HG02943 (cell line): ENCODE results near the gene RASSF9.
A peak's percentile ranks its signal among the peaks of the same experiment; 100 is the strongest.

Source experiments
- ATAC-seq: cut with Tn5 transposase; IDR thresholded peaks from one replicate; pipeline ENCODE4 v1.9.1; 2021; ENCODE audit warnings: mild to moderate bottlenecking, low read depth, moderate library complexity; ENCODE audit not compliant: unreplicated experiment

The RASSF9 gene

DNA sequence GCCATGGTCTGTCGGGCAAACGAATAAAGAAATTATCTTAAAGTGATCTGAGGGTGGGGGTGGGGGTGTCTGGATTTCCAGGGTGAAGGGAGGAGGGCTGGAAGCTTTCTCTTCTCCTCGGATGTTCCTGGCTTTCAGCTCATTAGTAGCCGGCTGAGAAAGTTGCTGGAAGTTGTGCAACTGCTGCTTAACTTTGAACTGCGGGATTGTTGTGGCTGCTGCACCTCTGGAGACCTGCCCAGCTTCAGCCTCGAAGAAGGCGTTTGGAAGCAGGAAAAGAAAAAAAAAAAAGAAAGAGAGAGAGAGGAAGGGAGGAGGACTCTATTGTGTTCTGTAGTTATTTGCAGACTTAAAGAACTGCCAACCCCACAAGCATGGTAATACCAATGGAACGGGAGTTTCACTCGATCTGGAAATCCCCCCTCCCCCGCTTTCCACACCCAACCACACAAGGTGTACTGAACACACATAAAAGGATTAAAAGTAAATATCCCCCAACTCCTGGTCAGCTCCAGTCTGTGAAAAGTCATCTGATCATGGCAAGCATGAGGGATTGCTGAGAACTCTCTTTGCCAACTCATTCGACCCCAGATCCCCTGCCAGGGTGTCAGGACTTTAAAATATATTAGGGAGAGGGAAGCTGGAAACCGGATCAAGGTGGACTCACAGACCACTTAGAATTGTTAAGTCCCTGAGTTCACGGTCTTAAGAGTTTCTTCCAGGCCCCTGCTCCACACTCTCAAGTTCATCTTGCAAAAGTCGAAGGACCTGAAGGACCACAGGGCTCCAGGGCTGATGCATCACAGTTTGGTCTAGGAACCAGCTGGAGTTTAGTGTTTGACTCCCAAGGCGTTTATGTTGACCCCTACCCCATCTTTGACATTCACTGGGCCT lies at the start of gene RASSF9:
Gene RASSF9 (minus strand): TSS at position 213 of the 894 bp plus-strand sequence. CDS start 208 bp downstream, at position 5.
- no peak for ATAC-seq

GRCh38 chr12:85883763-85884162 lies 47.6 kb upstream of the RASSF9 start:
- ATAC-seq, result no peak

GRCh38 chr12:85877459-85877858 lies 41.2 kb upstream of the RASSF9 start:
- ATAC-seq, result no peak

DNA sequence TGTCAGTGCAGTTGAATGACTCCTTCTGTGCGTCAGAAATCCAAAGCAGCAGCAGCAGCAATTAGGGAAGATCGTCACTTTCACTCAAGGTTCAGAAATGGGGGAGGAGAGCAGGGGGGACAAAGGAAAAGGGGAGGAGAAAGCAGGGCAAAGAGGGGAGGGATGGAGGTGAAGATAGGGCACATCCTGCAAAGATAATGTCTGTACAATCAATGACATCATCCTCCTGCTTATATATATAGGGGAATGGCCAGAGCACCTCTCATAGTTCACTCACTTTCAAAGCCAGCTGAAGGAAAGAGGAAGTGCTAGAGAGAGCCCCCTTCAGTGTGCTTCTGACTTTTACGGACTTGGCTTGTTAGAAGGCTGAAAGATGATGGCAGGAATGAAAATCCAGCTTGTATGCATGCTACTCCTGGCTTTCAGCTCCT lies 37.8 kb upstream of the RASSF9 start, which contains the start of gene NTS:
Gene NTS (plus strand): TSS at position 265 of the 431 bp plus-strand sequence. CDS start 109 bp downstream, at position 374.
- peak; percentile 90 for ATAC-seq

- no peak for ATAC-seq
Measured at GRCh38 chr12:85872497-85873091, 36.4 kb upstream of the RASSF9 start.

GRCh38 chr12:85866986-85867776 lies 31.0 kb upstream of the RASSF9 start:
- ATAC-seq, result peak; percentile 97

DNA sequence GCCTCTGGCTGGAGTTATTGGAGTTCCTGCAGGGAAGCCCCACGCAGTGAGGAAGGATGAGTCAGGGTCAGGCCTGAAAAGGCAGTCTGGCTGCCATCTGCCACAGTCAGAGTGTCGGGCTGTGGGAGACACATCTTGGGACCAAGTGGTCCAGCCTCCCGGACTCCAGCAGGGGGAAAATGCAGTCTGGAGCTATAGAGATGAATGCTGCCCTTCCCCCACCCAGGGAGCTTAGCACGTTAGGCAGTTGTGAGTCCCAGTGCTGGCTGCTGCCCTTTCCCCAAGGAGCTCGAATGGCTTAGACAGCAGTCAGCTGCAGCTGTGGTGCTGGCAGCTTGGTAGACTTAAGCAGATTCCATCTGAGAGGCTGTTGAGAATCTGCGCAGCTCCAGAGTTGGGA lies 29.7 kb upstream of the RASSF9 start:
- ATAC-seq, result no peak

DNA sequence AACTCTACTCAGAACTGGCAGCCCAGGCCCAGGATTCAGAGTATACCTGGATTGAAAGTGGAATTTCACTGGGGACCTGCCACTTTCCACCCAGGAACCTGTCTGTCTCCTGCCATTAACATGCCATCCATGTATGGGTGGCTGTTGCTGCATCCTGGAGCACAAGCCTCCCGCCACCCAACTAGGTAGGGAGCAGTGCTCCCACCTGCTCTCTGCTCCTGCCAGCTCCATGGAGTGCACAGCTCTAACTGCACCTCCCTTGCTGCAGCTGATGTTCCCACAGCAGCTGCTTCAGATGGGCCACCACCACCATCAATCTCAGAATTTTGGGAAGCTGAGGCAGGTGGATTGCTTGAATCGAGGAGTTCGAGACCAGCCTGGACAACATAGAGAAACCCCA lies 20.8 kb upstream of the RASSF9 start:
- ATAC-seq, result no peak

GRCh38 chr12:85855305-85855704 lies 19.1 kb upstream of the RASSF9 start:
- no peak for ATAC-seq

DNA sequence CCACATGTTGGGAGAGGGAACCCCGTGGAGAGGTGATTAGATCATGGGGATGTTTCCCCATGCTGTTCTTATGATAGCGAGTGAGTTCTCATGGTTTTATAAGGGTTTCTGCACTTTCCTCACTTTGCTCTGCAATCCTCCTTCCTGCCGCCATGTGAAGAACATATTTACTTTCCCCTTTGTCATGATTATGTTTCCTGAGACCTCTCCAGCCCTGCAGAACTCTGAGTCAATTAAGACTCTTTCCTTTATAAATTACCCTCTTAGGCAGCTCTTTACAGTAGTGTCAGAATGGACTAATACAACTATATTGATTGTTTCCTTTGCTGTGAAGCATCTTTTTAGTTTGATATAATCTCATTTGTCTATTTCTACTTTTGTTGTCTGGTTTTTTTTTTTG lies 13.1 kb upstream of the RASSF9 start:
- ATAC-seq, result no peak

GRCh38 chr12:85843606-85844310 lies 7.5 kb upstream of the RASSF9 start:
- ATAC-seq, result no peak

DNA sequence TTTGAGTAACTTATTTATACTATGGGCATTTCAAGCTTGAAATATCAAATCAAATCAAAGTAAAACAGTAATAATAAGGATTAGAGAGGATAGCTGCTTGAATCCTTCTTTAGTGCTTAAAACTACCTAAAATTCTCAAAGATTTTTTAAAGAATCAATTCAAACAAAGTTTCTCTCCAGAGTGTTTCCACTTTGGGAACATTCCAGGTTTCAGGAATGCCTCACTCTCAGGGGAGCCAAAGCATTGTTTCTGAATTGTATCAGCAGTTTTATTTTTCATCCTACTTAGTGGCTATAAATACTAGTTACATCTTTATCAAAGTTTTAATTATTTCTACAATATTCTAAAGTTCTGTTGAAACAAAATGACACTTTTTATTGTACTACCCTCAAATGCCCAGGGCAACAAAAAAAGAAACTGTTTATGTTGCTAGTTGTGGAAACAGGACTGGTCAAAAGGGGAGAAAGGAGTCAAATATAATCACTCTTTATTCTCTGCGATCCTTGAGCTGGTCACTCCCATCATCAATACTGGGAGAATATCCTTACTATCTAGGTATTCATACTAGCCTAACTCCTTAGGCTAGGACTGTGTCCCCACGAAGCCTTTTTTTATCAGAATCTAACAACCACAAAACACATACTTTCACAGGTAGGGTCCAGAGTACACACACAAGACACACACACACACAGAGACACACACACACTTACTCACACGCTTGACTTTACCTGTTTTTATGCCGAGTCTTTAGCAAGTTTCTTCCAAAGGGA lies 598 bp downstream of the RASSF9 start:
- ATAC-seq, result no peak

DNA sequence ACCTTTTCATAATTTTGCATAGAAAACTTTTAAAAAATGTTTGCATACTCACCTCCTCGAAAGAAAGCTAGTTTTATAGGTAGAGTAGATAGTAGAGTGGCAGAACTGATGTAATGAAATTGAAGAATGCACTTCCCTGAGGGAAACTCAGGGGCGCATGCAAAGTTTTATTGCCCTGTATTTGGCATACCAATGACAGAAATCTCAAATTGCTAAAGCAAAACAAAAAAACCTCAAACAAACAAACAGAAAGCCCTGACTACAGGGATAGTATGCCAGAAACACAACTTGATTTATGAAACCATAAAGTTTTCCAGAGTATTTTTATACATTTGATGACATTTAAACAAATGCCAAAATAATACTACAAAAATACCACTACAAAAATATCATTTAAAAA lies 1.8 kb downstream of the RASSF9 start:
- no peak for ATAC-seq

DNA sequence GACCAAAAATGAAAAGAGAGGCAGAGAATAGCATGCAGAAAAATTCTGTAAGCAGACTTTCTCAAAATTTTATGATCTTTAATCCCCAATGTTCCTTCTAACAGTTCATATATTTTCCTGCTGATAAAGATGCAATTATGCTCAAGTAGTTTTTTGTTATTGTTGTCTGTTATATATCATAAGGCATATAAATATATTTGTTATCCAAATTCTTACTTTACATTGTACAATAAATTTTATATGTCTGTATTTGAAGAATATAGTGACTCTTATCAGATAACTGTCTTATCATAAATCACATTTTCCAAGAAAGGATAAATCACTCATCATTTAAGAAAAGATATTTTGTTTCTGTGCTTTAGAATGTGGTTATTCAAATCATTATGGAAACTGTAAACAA lies 2.6 kb downstream of the RASSF9 start:
- no peak for ATAC-seq

GRCh38 chr12:85831327-85831990 lies 4.8 kb downstream of the RASSF9 start:
- no peak for ATAC-seq

GRCh38 chr12:85829391-85829790 lies 6.8 kb downstream of the RASSF9 start:
- ATAC-seq, result no peak

- ATAC-seq, result no peak
Measured at GRCh38 chr12:85828576-85828975, 7.6 kb downstream of the RASSF9 start.

DNA sequence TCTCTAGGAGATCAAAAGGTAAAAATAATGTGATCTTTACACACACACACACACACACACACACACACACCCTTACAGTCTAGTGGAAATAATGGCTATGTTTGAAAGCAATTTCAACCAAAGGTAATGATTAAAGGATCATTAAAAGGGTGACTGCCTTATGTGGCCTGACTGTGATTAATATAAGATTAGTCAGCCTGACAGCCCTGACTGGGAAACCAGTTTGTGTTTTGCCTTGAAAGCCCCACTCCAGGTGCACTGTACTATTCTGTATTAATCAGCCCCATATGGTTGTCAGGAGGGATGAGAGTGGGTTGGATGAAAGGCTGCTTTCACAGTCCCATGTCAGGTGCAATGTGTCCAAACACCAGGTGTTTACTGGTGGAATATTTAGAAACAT lies 10.5 kb downstream of the RASSF9 start:
- no peak for ATAC-seq
